Muscle layer of colon (tissue), 2 donors: ENCODE results near the gene THPO.
"Not testable (repeated sequence)": the region's sequence is repeated elsewhere in the genome, so short reads cannot be mapped to it uniquely, and the experiment has no call there.

Experiments
- H3K27ac ChIP-seq: one replicate; pipeline ENCODE4 v1.7.0; 2013; ENCODE audit warnings: low read depth, mild to moderate bottlenecking, low read length, moderate library complexity
- H3K27me3 ChIP-seq, 2 donors: one replicate each; pipeline ENCODE4 v1.7.0; 2013; ENCODE audit warnings: low read length in 2 of 2, mild to moderate bottlenecking in 2 of 2; ENCODE audit not compliant: insufficient read depth in 2 of 2, control insufficient read depth in 1 of 2
- H3K36me3 ChIP-seq: one replicate; pipeline ENCODE4 v1.7.0; 2013; ENCODE audit warnings: mild to moderate bottlenecking, low read length; ENCODE audit not compliant: insufficient read depth
- H3K4me1 ChIP-seq: one replicate; pipeline ENCODE4 v1.7.0; 2013; ENCODE audit warnings: mild to moderate bottlenecking, low read length; ENCODE audit not compliant: insufficient read depth
- H3K4me3 ChIP-seq, 2 donors: one replicate each; pipeline ENCODE4 v1.7.0; 2013; ENCODE audit warnings: low read length in 2 of 2, low read depth in 1 of 2, mild to moderate bottlenecking in 1 of 2, moderate library complexity in 1 of 2
- H3K9ac ChIP-seq: one replicate; pipeline ENCODE4 v1.7.0; 2013; ENCODE audit warnings: low read length
- H3K9me3 ChIP-seq: one replicate; pipeline ENCODE4 v1.7.0; 2013; ENCODE audit warnings: mild to moderate bottlenecking, low read length
- donor health status: abdominal sarcoma.
- donor health status: Adenocarcinoma of cecum.

Gene THPO

GRCh38 chr3:184344579-184345316 is 33.3 kb downstream of the THPO start:
- Histone ChIP-seq H3K9ac (no peak overlapping the region), H3K36me3 (peaks cover 44% of the 10 kb centered on the region), H3K27me3 (no peaks in the 10 kb centered on the region), H3K4me3 (no peak overlapping the region), H3K4me1 (peaks cover 1% of the 10 kb centered on the region), H3K9me3 (no peaks in the 10 kb centered on the region), H3K27ac (no peak overlapping the region)

GRCh38 chr3:184343200-184343876 is 34.7 kb downstream of the THPO start:
- peaks cover 13% of the 10 kb centered on the region for H3K4me1 ChIP-seq
- H3K27ac ChIP-seq = no peak overlapping the region
- no peak overlapping the region for H3K4me3 ChIP-seq
- no peaks in the 10 kb centered on the region for H3K9me3 ChIP-seq
- no peak overlapping the region for H3K9ac ChIP-seq
- peaks cover 44% of the 10 kb centered on the region for H3K36me3 ChIP-seq
- no peaks in the 10 kb centered on the region for H3K27me3 ChIP-seq

GRCh38 chr3:184341925-184342324 is 36.1 kb downstream of the THPO start:
- Histone ChIP-seq H3K9ac (no peak overlapping the region), H3K9me3 (no peaks in the 10 kb centered on the region), H3K27me3 (no peaks in the 10 kb centered on the region), H3K36me3 (peaks cover 44% of the 10 kb centered on the region), H3K27ac (no peak overlapping the region), H3K4me1 (peaks cover 27% of the 10 kb centered on the region), H3K4me3 (no peak overlapping the region)

GRCh38 chr3:184339451-184340135 is 38.4 kb downstream of the THPO start:
- H3K9ac ChIP-seq, H3K27me3 ChIP-seq, H3K4me3 ChIP-seq, H3K9me3 ChIP-seq: not testable (repeated sequence)
- peak overlapping the region; percentile 86 for H3K27ac ChIP-seq
- H3K4me1 ChIP-seq = peaks cover 34% of the 10 kb centered on the region
- H3K36me3 ChIP-seq = peaks cover 40% of the 10 kb centered on the region

GRCh38 chr3:184339001-184339400 is 39.0 kb downstream of the THPO start:
- Histone ChIP-seq H3K36me3 (peaks cover 41% of the 10 kb centered on the region), H3K9me3 (no peaks in the 10 kb centered on the region), H3K4me1 (peaks cover 34% of the 10 kb centered on the region), H3K4me3 (peak overlapping the region; percentile 62 to 66), H3K9ac (peak overlapping the region; percentile 80), H3K27ac (peak overlapping the region; percentile 86), H3K27me3 (no peaks in the 10 kb centered on the region)

GRCh38 chr3:184338511-184338945 is 39.5 kb downstream of the THPO start:
- Histone ChIP-seq H3K9ac (peak overlapping the region; percentile 98), H3K36me3 (peaks cover 43% of the 10 kb centered on the region), H3K27ac (peak overlapping the region; percentile 86), H3K27me3 (no peaks in the 10 kb centered on the region), H3K4me1 (peaks cover 34% of the 10 kb centered on the region), H3K9me3 (no peaks in the 10 kb centered on the region), H3K4me3 (peak overlapping the region; percentile 62 to 87)

- Histone ChIP-seq H3K4me1 (peaks cover 34% of the 10 kb centered on the region), H3K9me3 (no peaks in the 10 kb centered on the region), H3K27me3 (no peaks in the 10 kb centered on the region), H3K4me3 (peak overlapping the region in 1 of 2 donors; percentile 87), H3K27ac (peak overlapping the region; percentile 86), H3K36me3 (peaks cover 43% of the 10 kb centered on the region), H3K9ac (peak overlapping the region; percentile 98)
Measured at GRCh38 chr3:184337981-184338380, 40.0 kb downstream of the THPO start.

GRCh38 chr3:184337399-184337714 is 40.6 kb downstream of the THPO start, which contains the start of gene FAM131A:
FAM131A (plus strand) TSS chr3:184337600; CDS start chr3:184337631, 31 bp downstream.
- Histone ChIP-seq H3K4me3 (peak within 1 kb of the TSS; percentile 82 to 87), H3K9me3 (no peaks in the 10 kb centered on the region), H3K27ac (peak within 1 kb of the TSS; percentile 86), H3K36me3 (peaks cover 43% of the 10 kb centered on the region), H3K27me3 (no peaks in the 10 kb centered on the region), H3K9ac (peak within 1 kb of the TSS; percentile 98), H3K4me1 (peaks cover 34% of the 10 kb centered on the region)

GRCh38 chr3:184336547-184337398 is 41.2 kb downstream of the THPO start:
- peaks cover 34% of the 10 kb centered on the region for H3K4me1 ChIP-seq
- H3K9ac ChIP-seq = peak overlapping the region; percentile 98
- peak overlapping the region; percentile 86 for H3K27ac ChIP-seq
- peaks cover 44% of the 10 kb centered on the region for H3K36me3 ChIP-seq
- peak overlapping the region; percentile 82 to 87 for H3K4me3 ChIP-seq
- H3K27me3 ChIP-seq = no peaks in the 10 kb centered on the region
- no peaks in the 10 kb centered on the region for H3K9me3 ChIP-seq

- peak overlapping the region; percentile 86 for H3K27ac ChIP-seq
- H3K36me3 ChIP-seq = peaks cover 44% of the 10 kb centered on the region
- peak overlapping the region; percentile 82 to 87 for H3K4me3 ChIP-seq
- H3K27me3 ChIP-seq = no peaks in the 10 kb centered on the region
- no peaks in the 10 kb centered on the region for H3K9me3 ChIP-seq
- peak overlapping the region; percentile 98 for H3K9ac ChIP-seq
- peaks cover 34% of the 10 kb centered on the region for H3K4me1 ChIP-seq
Measured at GRCh38 chr3:184335661-184336546, 42.1 kb downstream of the THPO start.
